K562 (cell line): Measurements from ENCODE around the gene ALG9.

Experiments used
- BRD4 ChIP-seq: fragments of 200-600 bp; sonication (generic); IDR thresholded peaks from 2 replicates; pipeline ENCODE4 v1.6.1; 2017; ENCODE audit warnings: inconsistent platforms
- CEBPZ ChIP-seq: fragments of 150-350 bp; IDR thresholded peaks from 2 replicates; pipeline ENCODE4 v1.6.1; 2014; ENCODE audit warnings: low read depth, mild to moderate bottlenecking, low read length, borderline replicate concordance
- CTCF ChIP-seq, 3 experiments: IDR thresholded peaks in 2 of 3; conservative IDR thresholded peaks in 1 of 3; 2 replicates each; pipeline ENCODE4 v1.5.1; 2011 to 2012; ENCODE audit warnings: low read length in 3 of 3, mild to moderate bottlenecking in 3 of 3, control low read depth in 2 of 3, improper control_type of control experiment in 1 of 3, inconsistent platforms in 1 of 3, low read depth in 1 of 3, mixed read lengths in 1 of 3, moderate library complexity in 1 of 3; ENCODE audit not compliant: insufficient read depth in 2 of 3
- EP300 ChIP-seq: IDR thresholded peaks from 2 replicates; pipeline ENCODE4 v1.6.1; 2012; ENCODE audit warnings: low read length, improper control_type of control experiment
- NCOR1 ChIP-seq: fragments of 450-650 bp; IDR thresholded peaks from 2 replicates; pipeline ENCODE4 v1.6.1; 2016; ENCODE audit warnings: mild to moderate bottlenecking, moderate library complexity
- REST ChIP-seq, 2 experiments: fragments of 450-650 bp; formaldehyde crosslinking in 1 of 2; IDR thresholded peaks; 2 replicates each; pipeline versions ENCODE4 v1.4.0 to v1.6.1; 2014 to 2020; ENCODE audit warnings: mild to moderate bottlenecking in 2 of 2, borderline replicate concordance in 1 of 2, low read depth in 1 of 2
- RUNX1 ChIP-seq: sonication (generic); IDR thresholded peaks from 2 replicates; pipeline ENCODE4 v1.6.1; 2016; ENCODE audit warnings: antibody characterized with exemption, low read depth
- SPI1 ChIP-seq: IDR thresholded peaks from 2 replicates; pipeline ENCODE4 v1.6.1; 2011; ENCODE audit warnings: low read depth, low read length, control low read depth, borderline replicate concordance
- XRCC4 ChIP-seq: IDR thresholded peaks from one replicate; pipeline ENCODE4 v1.6.1; 2011; ENCODE audit not compliant: insufficient read depth, insufficient read length; ENCODE audit errors: extremely low read depth
- ZFP1 ChIP-seq: fragments of 450-650 bp; formaldehyde crosslinking; IDR thresholded peaks from 2 replicates; pipeline ENCODE4 v1.4.0; 2020; ENCODE audit warnings: mild to moderate bottlenecking, mixed read lengths
- ZNF717 ChIP-seq: fragments of 250-450 bp; sonication (Bioruptor Pico); IDR thresholded peaks from 2 replicates; pipeline ENCODE4 v1.5.0; 2021
- TF ChIP-seq, protein P1 (sequence below): IDR thresholded peaks from 3 replicates; pipeline ENCODE4 v1.6.1; 2011; ENCODE audit warnings: borderline replicate concordance, mild to moderate bottlenecking; ENCODE audit not compliant: insufficient read length, insufficient read depth

- no peak for TF ChIP-seq ZNF717 (CRISPR knock-in tag)
- no peak for TF ChIP-seq REST (IDR thresholded peaks at IDR 0.05; ENCODE audit: borderline replicate concordance)
- no peak for TF ChIP-seq REST (CRISPR knock-in tag; IDR thresholded peaks at IDR 0.05; ENCODE audit: low read depth)
- TF ChIP-seq EP300: no peak
- TF ChIP-seq, protein P1, sequence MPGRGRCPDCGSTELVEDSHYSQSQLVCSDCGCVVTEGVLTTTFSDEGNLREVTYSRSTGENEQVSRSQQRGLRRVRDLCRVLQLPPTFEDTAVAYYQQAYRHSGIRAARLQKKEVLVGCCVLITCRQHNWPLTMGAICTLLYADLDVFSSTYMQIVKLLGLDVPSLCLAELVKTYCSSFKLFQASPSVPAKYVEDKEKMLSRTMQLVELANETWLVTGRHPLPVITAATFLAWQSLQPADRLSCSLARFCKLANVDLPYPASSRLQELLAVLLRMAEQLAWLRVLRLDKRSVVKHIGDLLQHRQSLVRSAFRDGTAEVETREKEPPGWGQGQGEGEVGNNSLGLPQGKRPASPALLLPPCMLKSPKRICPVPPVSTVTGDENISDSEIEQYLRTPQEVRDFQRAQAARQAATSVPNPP: no peak
- TF ChIP-seq NCOR1: no peak
- no peak for TF ChIP-seq BRD4
- TF ChIP-seq CEBPZ: no peak
- no peak for TF ChIP-seq RUNX1
- no peak for TF ChIP-seq ZFP1 (CRISPR knock-in tag)
- no peak for TF ChIP-seq SPI1
- TF ChIP-seq CTCF (IDR thresholded peaks at IDR 0.05 in 2 of 3, conservative IDR thresholded peaks at IDR 0.05 in 1 of 3; ENCODE audit: insufficient read depth in 2 of 3, low read depth in 1 of 3, low read length in 3 of 3): no peak
- TF ChIP-seq XRCC4: no peak
Measured at GRCh38 chr11:111788051-111788450, 83.3 kb downstream of the ALG9 start.
